GM23338 (cell line): Measurements from ENCODE around the gene PELI1.

Experiments
- CREB1 ChIP-seq: fragments of 250-450 bp; sonication (Bioruptor Pico); IDR thresholded peaks from 2 replicates; pipeline ENCODE4 v1.5.0; 2020; ENCODE audit warnings: low read depth, mild to moderate bottlenecking, moderate library complexity
- CTCF ChIP-seq, 2 experiments: fragments of 200-600 bp in 1 of 2; sonication (generic) in 1 of 2; conservative IDR thresholded peaks; 2 replicates each; pipeline versions ENCODE4 v1.5.1 to v1.6.1; 2016 to 2017; ENCODE audit warnings: antibody characterized with exemption in 2 of 2, low read depth in 2 of 2, mild to moderate bottlenecking in 2 of 2, moderate library complexity in 1 of 2
- ETS1 ChIP-seq: IDR thresholded peaks from 2 replicates; pipeline ENCODE4 v1.6.1; 2016; ENCODE audit warnings: antibody characterized with exemption
- EZH2phosphoT487 ChIP-seq: fragments of 200-600 bp; sonication (generic); IDR thresholded peaks from one replicate; pipeline ENCODE4 v1.8.1; 2018; ENCODE audit warnings: antibody characterized with exemption; ENCODE audit not compliant: unreplicated experiment
- POLR2AphosphoS5 ChIP-seq: IDR thresholded peaks from 2 replicates; pipeline ENCODE4 v1.6.1; 2016; ENCODE audit warnings: antibody characterized with exemption, low read depth
- REST ChIP-seq: IDR thresholded peaks from one replicate; pipeline ENCODE4 v1.6.1; 2018; ENCODE audit warnings: antibody characterized with exemption; ENCODE audit not compliant: unreplicated experiment

- TF ChIP-seq CTCF (conservative IDR thresholded peaks at IDR 0.05; ENCODE audit: low read depth in 2 of 2) (no peak), REST (no peak), POLR2AphosphoS5 (no peak), CREB1 (CRISPR knock-in tag) (no peak), EZH2phosphoT487 (no peak), ETS1 (no peak)
Measured at GRCh38 chr2:64065516-64065915, 78.7 kb downstream of the PELI1 start.
